ENCODE results near the gene BEND4. TPM values are rescaled to one million over a fixed set of nuclear protein-coding genes. Genes with fewer than 3 reads are reported as not detected.

The BEND4 gene
- total and polyA plus RNA-seq, 8 donors, result 0.03 TPM; not detected in 6

- no peak for ATAC-seq
- 55 to 64% methylated on average over 3 of the region's 3 CpGs for WGBS, 2 donors
- no peaks in the 10 kb centered on the region for H3K9me3 ChIP-seq
- no peak overlapping the region for H3K4me3 ChIP-seq
- H3K27me3 ChIP-seq, result peaks cover 0 to 9% (median 0%) of the 10 kb centered on the region in 4 donors
- H3K36me3 ChIP-seq, result no peaks in the 10 kb centered on the region
- TF ChIP-seq, protein P1, sequence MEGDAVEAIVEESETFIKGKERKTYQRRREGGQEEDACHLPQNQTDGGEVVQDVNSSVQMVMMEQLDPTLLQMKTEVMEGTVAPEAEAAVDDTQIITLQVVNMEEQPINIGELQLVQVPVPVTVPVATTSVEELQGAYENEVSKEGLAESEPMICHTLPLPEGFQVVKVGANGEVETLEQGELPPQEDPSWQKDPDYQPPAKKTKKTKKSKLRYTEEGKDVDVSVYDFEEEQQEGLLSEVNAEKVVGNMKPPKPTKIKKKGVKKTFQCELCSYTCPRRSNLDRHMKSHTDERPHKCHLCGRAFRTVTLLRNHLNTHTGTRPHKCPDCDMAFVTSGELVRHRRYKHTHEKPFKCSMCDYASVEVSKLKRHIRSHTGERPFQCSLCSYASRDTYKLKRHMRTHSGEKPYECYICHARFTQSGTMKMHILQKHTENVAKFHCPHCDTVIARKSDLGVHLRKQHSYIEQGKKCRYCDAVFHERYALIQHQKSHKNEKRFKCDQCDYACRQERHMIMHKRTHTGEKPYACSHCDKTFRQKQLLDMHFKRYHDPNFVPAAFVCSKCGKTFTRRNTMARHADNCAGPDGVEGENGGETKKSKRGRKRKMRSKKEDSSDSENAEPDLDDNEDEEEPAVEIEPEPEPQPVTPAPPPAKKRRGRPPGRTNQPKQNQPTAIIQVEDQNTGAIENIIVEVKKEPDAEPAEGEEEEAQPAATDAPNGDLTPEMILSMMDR (IDR thresholded peaks at IDR 0.05), result no peak
- no peaks in the 10 kb centered on the region for H3K4me1 ChIP-seq
- intact Hi-C loops (cut with DNase I), result no loop called here
- no peak for DNase-seq
- no peak overlapping the region for H3K27ac ChIP-seq
- no peak for FAIRE-seq
Observed at GRCh38 chr4:42136371-42136770, 16.1 kb downstream of the BEND4 start.

- 40 to 49% methylated on average over 1 of the region's 1 CpG for WGBS, 2 donors
- FAIRE-seq, result no peak
- H3K36me3 ChIP-seq, result no peaks in the 10 kb centered on the region
- ATAC-seq, result no peak
- TF ChIP-seq, protein P1 (IDR thresholded peaks at IDR 0.05), result no peak
- intact Hi-C loops (cut with DNase I), result no loop called here
- H3K27ac ChIP-seq, result no peak overlapping the region
- no peaks in the 10 kb centered on the region for H3K27me3 ChIP-seq
- H3K4me3 ChIP-seq, result no peak overlapping the region
- DNase-seq, result no peak
- no peaks in the 10 kb centered on the region for H3K4me1 ChIP-seq
- H3K9me3 ChIP-seq, result no peaks in the 10 kb centered on the region
Observed at GRCh38 chr4:42133006-42133405, 19.4 kb downstream of the BEND4 start.

GRCh38 chr4:42132099-42132498, 20.4 kb downstream of the BEND4 start:
- H3K4me3 ChIP-seq, result no peak overlapping the region
- no peak overlapping the region for H3K27ac ChIP-seq
- H3K36me3 ChIP-seq, result no peaks in the 10 kb centered on the region
- peaks cover 0 to 3% (median 0%) of the 10 kb centered on the region in 4 donors for H3K27me3 ChIP-seq
- no peaks in the 10 kb centered on the region for H3K4me1 ChIP-seq
- no peak for DNase-seq
- intact Hi-C loops (cut with DNase I), result no loop called here
- H3K9me3 ChIP-seq, result no peaks in the 10 kb centered on the region
- no peak for FAIRE-seq
- WGBS, 2 donors, result 70 to 78% methylated on average over 7 of the region's 7 CpGs
- TF ChIP-seq, protein P1 (IDR thresholded peaks at IDR 0.05), result no peak
- no peak for ATAC-seq

DNA sequence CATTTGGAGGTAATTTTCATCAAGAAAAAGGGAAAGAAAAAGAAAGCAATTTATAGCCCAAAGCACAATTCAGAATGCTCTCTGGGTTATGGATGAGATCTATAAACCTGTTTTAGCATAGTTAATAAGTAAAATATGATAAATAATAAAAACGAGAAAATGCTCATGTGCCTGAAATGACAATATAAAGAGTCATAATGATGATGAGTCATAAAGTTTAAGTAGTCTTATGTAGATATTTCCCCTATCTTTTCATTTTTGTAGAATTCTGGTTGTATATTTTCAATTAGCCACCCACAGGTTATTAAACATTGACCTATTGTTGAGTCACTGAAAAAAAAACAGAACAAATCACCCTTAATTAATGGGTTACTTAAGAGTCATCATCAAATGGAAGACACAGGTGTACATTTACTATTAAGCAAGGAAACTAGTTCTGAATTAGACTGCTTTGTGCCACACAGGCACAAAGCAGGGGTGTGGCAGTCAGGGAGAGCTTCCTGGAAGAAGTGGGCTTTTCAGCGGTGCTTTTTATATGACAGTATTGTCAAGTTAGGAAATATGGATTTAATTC, 29.3 kb downstream of the BEND4 start:
- WGBS, 2 donors, result 53 to 61% methylated on average over 2 of the region's 2 CpGs
- Histone ChIP-seq H3K4me3 (no peak overlapping the region), H3K9me3 (no peaks in the 10 kb centered on the region), H3K36me3 (no peaks in the 10 kb centered on the region), H3K4me1 (no peaks in the 10 kb centered on the region), H3K27ac (no peak overlapping the region), H3K27me3 (peaks cover 0 to 4% (median 0%) of the 10 kb centered on the region in 4 donors)
- DNase-seq (no peak), FAIRE-seq (no peak), ATAC-seq (no peak)
- intact Hi-C loops (cut with DNase I), result no loop called here
- TF ChIP-seq, protein P1 (IDR thresholded peaks at IDR 0.05), result no peak

DNA sequence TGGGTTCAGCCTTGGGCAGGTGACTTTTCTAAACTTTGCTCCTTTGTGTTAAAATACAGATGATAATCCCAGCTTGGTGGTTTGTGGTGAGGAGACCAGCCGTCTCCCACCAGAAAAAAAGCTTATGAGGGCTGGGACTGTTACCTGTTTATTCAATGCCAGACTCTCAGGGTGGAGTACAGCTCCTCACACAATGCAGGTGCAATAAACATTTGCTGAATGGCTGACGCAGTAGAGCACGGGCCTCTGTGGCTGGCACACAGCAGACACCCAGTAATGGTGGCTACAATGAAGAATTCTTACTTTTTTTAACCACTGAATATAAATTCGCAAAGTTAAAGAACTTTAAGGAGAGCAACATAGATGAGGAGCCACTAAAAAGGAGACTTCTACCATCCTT, 30.2 kb downstream of the BEND4 start:
- H3K9me3 ChIP-seq, result no peaks in the 10 kb centered on the region
- DNase-seq, result no peak
- H3K4me1 ChIP-seq, result no peaks in the 10 kb centered on the region
- H3K27me3 ChIP-seq, result peaks cover 0 to 6% (median 0%) of the 10 kb centered on the region in 4 donors
- H3K4me3 ChIP-seq, result no peak overlapping the region
- no peak for ATAC-seq
- FAIRE-seq, result no peak
- intact Hi-C loops (cut with DNase I), result no loop called here
- TF ChIP-seq, protein P1 (IDR thresholded peaks at IDR 0.05), result no peak
- no peaks in the 10 kb centered on the region for H3K36me3 ChIP-seq
- H3K27ac ChIP-seq, result no peak overlapping the region
- WGBS, 2 donors, result 50 to 52% methylated on average over 4 of the region's 4 CpGs
